Measurements from ENCODE around the gene MAN2B1. TPM values are rescaled to one million over a fixed set of nuclear protein-coding genes. Genes with fewer than 3 reads are reported as not detected.
A peak's percentile ranks its signal among the peaks of the same experiment; 100 is the strongest.

The MAN2B1 gene
- total and polyA plus RNA-seq, 2 of the 13 experiments (the other 11 are each of a cell fraction or from before 2014, with no cell fraction given): 23.6 to 23.8 TPM

- TF ChIP-seq TBX3 (IDR thresholded peaks at IDR 0.05; ENCODE audit: borderline replicate concordance) (no peak), KAT7 (CRISPR knock-in tag; IDR thresholded peaks at IDR 0.05; ENCODE audit: borderline replicate concordance) (peak; percentile 47; the same call in 1 of the 2 replicates), HDAC2 (CRISPR knock-in tag; IDR thresholded peaks at IDR 0.05) (0 out of 2 replicates have a peak, but pooled peaks have one; percentile 44), ZBTB42 (CRISPR knock-in tag; IDR thresholded peaks at IDR 0.05) (no peak), MZF1 (CRISPR knock-in tag; IDR thresholded peaks at IDR 0.05; ENCODE audit: borderline replicate concordance) (no peak), ZNF781 (CRISPR knock-in tag; IDR thresholded peaks at IDR 0.05; ENCODE audit: borderline replicate concordance, not compliant biosample characterization) (peak; percentile 66), HOXA3 (CRISPR knock-in tag; IDR thresholded peaks at IDR 0.05) (peak; percentile 74; the same call in 1 of the 2 replicates), ZNF816 (CRISPR knock-in tag; IDR thresholded peaks at IDR 0.05; ENCODE audit: borderline replicate concordance) (no peak), ZSCAN30 (CRISPR knock-in tag; IDR thresholded peaks at IDR 0.05) (no peak), MAX (IDR thresholded peaks at IDR 0.05) (peak; percentile 71), ZNF530 (CRISPR knock-in tag; IDR thresholded peaks at IDR 0.05; ENCODE audit: low read depth) (no peak), MNT (IDR thresholded peaks at IDR 0.05) (no peak), NFIB (CRISPR knock-in tag; IDR thresholded peaks at IDR 0.05; ENCODE audit: borderline replicate concordance) (no peak), ZNF687 (CRISPR knock-in tag; IDR thresholded peaks at IDR 0.05) (peak; percentile 83), HOXA7 (CRISPR knock-in tag; IDR thresholded peaks at IDR 0.05) (no peak), BRCA1 (CRISPR knock-in tag; IDR thresholded peaks at IDR 0.05) (no peak), MBD4 (IDR thresholded peaks at IDR 0.05; ENCODE audit: borderline replicate concordance, low read length) (no peak), AGO1 (IDR thresholded peaks at IDR 0.05; ENCODE audit: low read depth, low read length, poor library complexity, severe bottlenecking) (peak; percentile 73), TEF (CRISPR knock-in tag; IDR thresholded peaks at IDR 0.05) (no peak), CENPBD1 (CRISPR knock-in tag; IDR thresholded peaks at IDR 0.05; ENCODE audit: borderline replicate concordance, low read depth) (no peak), HNRNPK (IDR thresholded peaks at IDR 0.05; ENCODE audit: low read depth, low read length, poor library complexity, severe bottlenecking) (no peak), ZNF337 (CRISPR knock-in tag; IDR thresholded peaks at IDR 0.05; ENCODE audit: borderline replicate concordance, low read depth) (0 out of 2 replicates have a peak, but pooled peaks have one; percentile 44)
Measured at GRCh38 chr19:12669270-12670158, 3.0 kb upstream of the MAN2B1 start (continued).

Measured in HepG2 (cell line).